Stimulated activated naive CD8-positive, alpha-beta T cell treated with anti-CD3 and anti-CD28 coated beads, Interleukin-15, Interleukin-2, amounts not matched to agents 100 ng/mL and 50 ng/mL, for 24 hours (primary cell): ENCODE results near the gene ZNF337.
"Not testable (repeated sequence)": the region's sequence is repeated elsewhere in the genome, so short reads cannot be mapped to it uniquely, and the experiment has no call there.

ENCODE experiments used
- H3K27ac Mint-ChIP-seq: one replicate; pipeline ENCODE4 v1.8.0; 2021; ENCODE audit warnings: mild to moderate bottlenecking, mixed read lengths
- H3K27me3 Mint-ChIP-seq: one replicate; pipeline ENCODE4 v1.8.0; 2021; ENCODE audit warnings: mixed read lengths
- H3K36me3 Mint-ChIP-seq: one replicate; pipeline ENCODE4 v1.8.0; 2021; ENCODE audit warnings: low read depth, mixed read lengths
- H3K4me1 Mint-ChIP-seq: one replicate; pipeline ENCODE4 v1.8.0; 2021; ENCODE audit warnings: low read depth, mixed read lengths
- H3K4me3 Mint-ChIP-seq: one replicate; pipeline ENCODE4 v1.8.0; 2021; ENCODE audit warnings: mild to moderate bottlenecking, mixed read lengths
- H3K9me3 Mint-ChIP-seq: one replicate; pipeline ENCODE4 v1.8.0; 2021; ENCODE audit warnings: mixed read lengths

The ZNF337 gene

GRCh38 chr20:25696371-25697131, at the start of gene ZNF337:
Gene ZNF337 (minus strand): TSS chr20:25696853. CDS start chr20:25686417, 10,436 bp downstream.
- Mint-ChIP-seq H3K4me1 (peaks cover 52% of the 10 kb centered on the region), H3K4me3 (peak within 1 kb of the TSS; percentile 89), H3K9me3 (peaks cover 15% of the 10 kb centered on the region), H3K27ac (peak within 1 kb of the TSS; percentile 86), H3K27me3 (no peaks in the 10 kb centered on the region), H3K36me3 (peaks cover 42% of the 10 kb centered on the region)

DNA sequence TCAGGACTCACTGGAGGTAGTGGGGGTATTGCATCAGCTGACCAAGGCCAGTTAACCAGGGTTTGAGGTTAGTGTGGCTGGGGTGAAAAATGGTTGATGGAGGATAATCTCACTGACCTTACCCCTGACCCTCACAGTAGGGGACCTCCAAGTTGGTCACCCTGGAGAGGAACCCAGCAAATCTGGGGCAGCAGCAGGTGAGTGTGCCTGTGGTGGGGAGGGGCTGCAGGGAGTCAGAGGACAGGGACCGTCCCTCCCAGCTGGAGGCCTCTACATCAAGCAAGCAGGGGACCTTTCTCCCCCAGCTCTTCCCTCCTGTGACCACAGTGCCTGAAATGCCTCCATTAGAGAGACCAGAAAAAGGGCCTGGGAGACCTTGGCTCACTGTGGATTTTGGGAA, 49.1 kb upstream of the ZNF337 start:
- Mint-ChIP-seq H3K9me3 (no peaks in the 10 kb centered on the region), H3K36me3 (no peaks in the 10 kb centered on the region), H3K27me3 (no peaks in the 10 kb centered on the region), H3K4me3 (no peak overlapping the region), H3K27ac (no peak overlapping the region), H3K4me1 (peaks cover 17% of the 10 kb centered on the region)

GRCh38 chr20:25745100-25745499, 48.4 kb upstream of the ZNF337 start:
- Mint-ChIP-seq H3K27me3 (no peaks in the 10 kb centered on the region), H3K9me3 (no peaks in the 10 kb centered on the region), H3K4me3 (no peak overlapping the region), H3K4me1 (peaks cover 19% of the 10 kb centered on the region), H3K36me3 (no peaks in the 10 kb centered on the region), H3K27ac (no peak overlapping the region)

GRCh38 chr20:25744261-25744660, 47.6 kb upstream of the ZNF337 start:
- no peak overlapping the region for H3K27ac Mint-ChIP-seq
- H3K9me3 Mint-ChIP-seq = no peaks in the 10 kb centered on the region
- H3K4me1 Mint-ChIP-seq = peaks cover 20% of the 10 kb centered on the region
- no peaks in the 10 kb centered on the region for H3K27me3 Mint-ChIP-seq
- H3K36me3 Mint-ChIP-seq = no peaks in the 10 kb centered on the region
- H3K4me3 Mint-ChIP-seq = no peak overlapping the region

DNA sequence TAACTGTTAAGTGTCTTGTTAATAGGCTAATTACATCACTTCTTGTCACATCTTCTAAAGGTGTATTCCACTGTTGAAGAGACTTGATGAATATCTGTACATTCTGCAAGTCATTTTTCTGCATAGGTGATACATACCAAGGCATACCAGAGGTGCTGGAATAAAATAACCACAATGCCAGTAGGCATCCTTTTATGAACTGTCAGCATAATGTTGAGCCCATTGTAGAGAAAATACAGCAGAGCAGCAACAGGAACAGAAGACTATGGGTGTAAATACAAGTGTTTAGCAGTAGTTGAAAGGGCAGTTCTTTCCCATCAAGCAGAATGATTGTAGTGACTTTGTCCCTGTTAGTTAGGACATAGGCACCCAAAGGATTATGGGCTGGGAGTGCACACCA, 44.4 kb upstream of the ZNF337 start:
- no peaks in the 10 kb centered on the region for H3K36me3 Mint-ChIP-seq
- no peaks in the 10 kb centered on the region for H3K27me3 Mint-ChIP-seq
- H3K4me3 Mint-ChIP-seq = no peak overlapping the region
- H3K9me3 Mint-ChIP-seq = no peaks in the 10 kb centered on the region
- no peak overlapping the region for H3K27ac Mint-ChIP-seq
- peaks cover 18% of the 10 kb centered on the region for H3K4me1 Mint-ChIP-seq

- no peaks in the 10 kb centered on the region for H3K9me3 Mint-ChIP-seq
- no peaks in the 10 kb centered on the region for H3K36me3 Mint-ChIP-seq
- no peaks in the 10 kb centered on the region for H3K27me3 Mint-ChIP-seq
- H3K27ac Mint-ChIP-seq = peak overlapping the region; percentile 36
- peaks cover 18% of the 10 kb centered on the region for H3K4me1 Mint-ChIP-seq
- H3K4me3 Mint-ChIP-seq = peak overlapping the region; percentile 32
Measured at GRCh38 chr20:25739615-25740320, 43.1 kb upstream of the ZNF337 start.

DNA sequence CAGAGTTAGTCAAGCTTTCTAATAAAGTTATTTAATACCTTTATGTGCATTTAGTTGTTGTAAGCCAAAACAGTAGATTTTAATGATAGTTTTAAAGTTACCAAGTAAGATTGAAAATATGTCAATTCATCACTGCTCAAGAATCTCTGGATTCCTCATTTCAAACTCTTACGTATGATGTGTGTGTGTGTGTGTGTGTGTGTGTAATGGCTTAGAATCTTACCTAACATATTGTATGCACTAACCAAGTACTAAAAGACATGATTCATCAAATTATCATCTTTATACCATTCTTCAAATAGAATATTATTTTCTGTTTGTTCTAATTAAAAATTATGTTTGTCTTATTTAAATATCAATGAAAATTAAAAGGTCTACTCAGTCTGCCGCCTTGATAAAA, 41.5 kb upstream of the ZNF337 start:
- peaks cover 18% of the 10 kb centered on the region for H3K4me1 Mint-ChIP-seq
- no peak overlapping the region for H3K4me3 Mint-ChIP-seq
- no peaks in the 10 kb centered on the region for H3K9me3 Mint-ChIP-seq
- H3K36me3 Mint-ChIP-seq = no peaks in the 10 kb centered on the region
- H3K27ac Mint-ChIP-seq = no peak overlapping the region
- no peaks in the 10 kb centered on the region for H3K27me3 Mint-ChIP-seq

- H3K36me3 Mint-ChIP-seq = no peaks in the 10 kb centered on the region
- H3K4me3 Mint-ChIP-seq = no peak overlapping the region
- H3K27me3 Mint-ChIP-seq = no peaks in the 10 kb centered on the region
- no peak overlapping the region for H3K27ac Mint-ChIP-seq
- no peaks in the 10 kb centered on the region for H3K9me3 Mint-ChIP-seq
- H3K4me1 Mint-ChIP-seq = peaks cover under 1% of the 10 kb centered on the region
Measured at GRCh38 chr20:25733903-25734302, 37.2 kb upstream of the ZNF337 start.

GRCh38 chr20:25730862-25731261, 34.2 kb upstream of the ZNF337 start:
- no peak overlapping the region for H3K27ac Mint-ChIP-seq

GRCh38 chr20:25726357-25726756, 29.7 kb upstream of the ZNF337 start:
- peaks cover 10% of the 10 kb centered on the region for H3K4me1 Mint-ChIP-seq
- H3K9me3 Mint-ChIP-seq = peaks cover 26% of the 10 kb centered on the region
- peaks cover 32% of the 10 kb centered on the region for H3K36me3 Mint-ChIP-seq
- H3K27me3 Mint-ChIP-seq = no peaks in the 10 kb centered on the region
- H3K27ac Mint-ChIP-seq = no peak overlapping the region
- H3K4me3 Mint-ChIP-seq = no peak overlapping the region

More at GRCh38 chr20:25730862-25731261, 34.2 kb upstream of the ZNF337 start:
- H3K4me1 Mint-ChIP-seq = peaks cover 4% of the 10 kb centered on the region
- H3K9me3 Mint-ChIP-seq = peaks cover 11% of the 10 kb centered on the region
- H3K4me3 Mint-ChIP-seq = no peak overlapping the region
- H3K36me3 Mint-ChIP-seq = peaks cover 16% of the 10 kb centered on the region
- no peaks in the 10 kb centered on the region for H3K27me3 Mint-ChIP-seq

DNA sequence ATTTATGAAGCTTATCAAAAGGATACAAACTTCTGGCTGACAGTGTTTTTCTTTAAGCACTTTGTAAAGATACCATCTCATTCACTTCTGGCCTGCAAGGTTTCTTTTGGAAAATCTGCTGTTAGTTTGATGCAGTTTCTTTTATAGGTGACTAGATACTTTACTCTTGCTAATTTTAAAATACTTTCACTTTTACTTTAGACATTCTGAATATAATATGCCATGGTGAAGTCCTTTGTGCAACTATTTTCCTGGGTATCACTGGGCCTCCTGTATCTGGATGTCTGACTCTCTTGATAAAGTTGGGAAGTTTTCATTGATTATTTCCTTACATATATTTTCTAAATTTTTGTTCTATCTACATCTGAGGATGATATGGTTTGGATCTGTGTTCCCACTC, 29.0 kb upstream of the ZNF337 start:
- no peak overlapping the region for H3K4me3 Mint-ChIP-seq
- H3K36me3 Mint-ChIP-seq = peaks cover 36% of the 10 kb centered on the region
- peaks cover 26% of the 10 kb centered on the region for H3K9me3 Mint-ChIP-seq
- no peaks in the 10 kb centered on the region for H3K27me3 Mint-ChIP-seq
- peaks cover 10% of the 10 kb centered on the region for H3K4me1 Mint-ChIP-seq
- H3K27ac Mint-ChIP-seq = no peak overlapping the region

DNA sequence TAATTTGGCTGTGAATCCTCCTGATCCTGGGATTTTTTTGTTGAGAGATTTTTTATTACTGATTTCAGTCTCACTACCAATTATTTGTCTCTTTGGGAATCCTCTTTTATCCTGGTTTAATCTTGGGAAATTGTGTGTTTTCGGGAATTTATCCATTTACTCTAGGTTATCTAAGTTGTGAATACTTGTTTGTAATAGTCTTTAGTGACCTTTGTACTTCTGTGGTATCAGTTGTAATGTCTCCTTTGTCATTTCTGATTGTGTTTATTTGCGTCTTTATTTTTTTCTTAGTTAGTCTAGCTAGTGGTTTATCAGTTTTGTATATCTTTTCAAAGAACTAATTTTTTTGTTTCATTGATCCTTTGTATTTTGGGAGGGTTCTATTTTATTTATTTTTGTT, 27.3 kb upstream of the ZNF337 start:
- H3K27ac Mint-ChIP-seq = no peak overlapping the region
- H3K27me3 Mint-ChIP-seq = no peaks in the 10 kb centered on the region
- peaks cover 36% of the 10 kb centered on the region for H3K36me3 Mint-ChIP-seq
- H3K4me1 Mint-ChIP-seq = peaks cover 27% of the 10 kb centered on the region
- H3K9me3 Mint-ChIP-seq = peaks cover 26% of the 10 kb centered on the region
- no peak overlapping the region for H3K4me3 Mint-ChIP-seq

DNA sequence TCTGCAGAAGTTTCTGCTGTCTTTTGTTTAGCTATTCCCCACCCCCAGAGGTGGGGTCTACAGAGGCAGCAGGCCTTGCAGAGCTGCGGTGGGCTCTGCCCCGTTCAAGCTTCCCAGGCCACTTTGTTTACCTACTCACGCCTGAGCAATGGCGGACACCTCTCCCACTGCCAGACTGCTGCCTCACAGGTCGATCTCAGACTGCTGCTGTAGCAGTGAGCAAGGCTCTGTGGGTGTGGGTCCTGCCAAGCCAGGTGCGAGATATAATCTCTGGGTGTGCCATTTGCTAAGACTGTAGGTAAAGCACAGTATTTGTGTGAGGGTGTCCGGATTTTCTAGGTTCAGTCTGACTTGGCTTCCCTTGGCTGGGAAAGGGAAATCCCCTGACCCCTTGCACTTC, 23.6 kb upstream of the ZNF337 start:
- H3K27me3 Mint-ChIP-seq = no peaks in the 10 kb centered on the region
- H3K9me3 Mint-ChIP-seq = peaks cover 23% of the 10 kb centered on the region
- H3K36me3 Mint-ChIP-seq = peaks cover 27% of the 10 kb centered on the region
- no peak overlapping the region for H3K4me3 Mint-ChIP-seq
- H3K4me1 Mint-ChIP-seq = peaks cover 25% of the 10 kb centered on the region
- H3K27ac Mint-ChIP-seq = no peak overlapping the region

DNA sequence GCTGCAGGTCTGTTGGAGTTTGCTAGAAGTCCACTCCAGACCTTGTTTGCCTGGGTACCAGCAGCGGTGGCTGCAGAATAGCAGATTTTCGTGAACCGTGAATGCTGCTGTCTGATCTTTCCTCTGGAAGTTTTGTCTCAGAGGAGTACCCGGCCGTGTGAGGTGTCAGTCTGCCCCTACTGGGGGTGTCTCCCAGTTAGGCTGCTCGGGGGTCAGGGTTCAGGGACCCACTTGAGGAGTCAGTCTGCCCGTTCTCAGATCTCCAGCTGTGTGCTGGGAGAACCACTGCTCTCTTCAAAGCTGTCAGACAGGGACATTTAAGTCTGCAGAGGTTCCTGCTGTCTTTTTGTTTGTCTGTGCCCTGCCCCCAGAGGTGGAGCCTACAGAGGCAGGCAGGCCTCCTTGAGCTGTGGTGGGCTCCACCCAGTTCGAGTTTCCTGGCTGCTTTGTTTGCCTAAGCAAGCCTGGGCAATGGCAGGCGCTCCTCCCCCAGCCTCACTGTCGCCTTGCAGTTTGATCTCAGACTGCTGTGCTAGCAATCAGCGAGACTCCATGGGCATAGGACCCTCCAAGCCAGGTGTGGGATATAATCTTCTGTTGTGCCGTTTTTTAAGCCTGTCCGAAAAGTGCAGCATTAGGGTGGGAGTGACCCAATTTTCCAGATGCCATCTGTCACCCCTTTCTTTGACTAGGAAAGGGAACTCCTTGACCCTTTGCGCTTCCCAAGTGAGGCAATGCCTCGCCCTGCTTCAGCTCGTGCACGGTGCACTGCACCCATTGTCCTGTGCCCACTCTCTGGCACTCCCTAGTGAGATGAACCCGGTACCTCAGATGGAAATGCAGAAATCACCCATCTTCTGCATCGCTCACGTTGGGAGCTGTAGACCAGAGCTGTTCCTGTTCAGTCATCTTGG, 22.5 kb upstream of the ZNF337 start:
- Mint-ChIP-seq H3K4me3 (peak overlapping the region; percentile 40), H3K9me3 (peaks cover 20% of the 10 kb centered on the region), H3K36me3 (peaks cover 26% of the 10 kb centered on the region), H3K4me1 (peaks cover 25% of the 10 kb centered on the region), H3K27ac (peak overlapping the region; percentile 63)
- H3K27me3 Mint-ChIP-seq = not testable (repeated sequence)

- Mint-ChIP-seq H3K4me3 (no peak overlapping the region), H3K36me3 (peaks cover 29% of the 10 kb centered on the region), H3K4me1 (peaks cover 30% of the 10 kb centered on the region), H3K9me3 (peaks cover 18% of the 10 kb centered on the region), H3K27ac (no peak overlapping the region), H3K27me3 (no peaks in the 10 kb centered on the region)
Measured at GRCh38 chr20:25707695-25708094, 11.0 kb upstream of the ZNF337 start.
